Mammary epithelial cell (primary cell): ENCODE measurements around the gene TASOR2.

ENCODE experiments used
- CTCF ChIP-seq, 2 donors: IDR thresholded peaks in 1 of 2; conservative IDR thresholded peaks in 1 of 2; 2 replicates each; pipeline ENCODE4 v1.5.1; 2011 to 2012; ENCODE audit warnings: inconsistent platforms in 2 of 2, low read length in 2 of 2, mild to moderate bottlenecking in 2 of 2, control low read depth in 1 of 2, low read depth in 1 of 2; ENCODE audit not compliant: insufficient read depth in 1 of 2; ENCODE audit errors: extremely low read depth in 1 of 2
- EZH2 ChIP-seq: IDR thresholded peaks from 2 replicates; pipeline ENCODE4 v1.6.1; 2012; ENCODE audit warnings: low read length, inconsistent platforms, borderline replicate concordance

- TF ChIP-seq CTCF (conservative IDR thresholded peaks at IDR 0.05 in 1 of 2, IDR thresholded peaks at IDR 0.05 in 1 of 2; ENCODE audit: extremely low read depth in 1 of 2, insufficient read depth in 1 of 2, low read depth in 1 of 2, low read length in 2 of 2) (no peak), EZH2 (no peak)
These were observed 20.8 kb upstream of the TASOR2 start for GRCh38 chr10:5663692-5664427.
